C1 segment of cervical spinal cord (tissue), 14 donors: ENCODE measurements around the gene PDIA3.

Experiments used
- DNase-seq, 14 donors: peaks; one replicate each; lab custom pipeline; 2025; lab: John Stamatoyannopoulos, UW

Gene PDIA3

DNA sequence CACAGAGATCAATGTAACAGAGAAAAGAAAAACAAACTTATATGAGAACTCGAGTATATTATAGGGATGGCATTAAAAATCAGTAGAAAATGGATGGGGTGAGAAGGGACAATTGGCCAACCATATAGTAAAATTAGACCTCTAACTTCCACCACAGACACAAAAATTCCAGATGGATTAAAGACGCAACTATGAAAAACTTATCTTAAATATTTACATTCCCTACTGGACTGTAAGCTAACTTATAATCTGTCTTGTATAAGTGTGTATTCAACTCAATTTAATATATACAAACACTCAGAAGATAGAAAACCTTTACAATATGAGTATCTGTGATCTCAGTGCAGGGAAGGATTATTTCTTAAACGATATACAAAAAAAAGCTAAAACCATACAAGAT, 75.3 kb downstream of the PDIA3 start:
- no peak for DNase-seq
